Measurements from ENCODE around the gene TMEM233. TPM values are rescaled to one million over a fixed set of nuclear protein-coding genes. Genes with fewer than 3 reads are reported as not detected.
"Not testable (repeated sequence)": the region's sequence is repeated elsewhere in the genome, so short reads cannot be mapped to it uniquely, and the experiment has no call there.

TMEM233 gene
- total RNA-seq, 2 experiments from 2014 or later: not detected

DNA sequence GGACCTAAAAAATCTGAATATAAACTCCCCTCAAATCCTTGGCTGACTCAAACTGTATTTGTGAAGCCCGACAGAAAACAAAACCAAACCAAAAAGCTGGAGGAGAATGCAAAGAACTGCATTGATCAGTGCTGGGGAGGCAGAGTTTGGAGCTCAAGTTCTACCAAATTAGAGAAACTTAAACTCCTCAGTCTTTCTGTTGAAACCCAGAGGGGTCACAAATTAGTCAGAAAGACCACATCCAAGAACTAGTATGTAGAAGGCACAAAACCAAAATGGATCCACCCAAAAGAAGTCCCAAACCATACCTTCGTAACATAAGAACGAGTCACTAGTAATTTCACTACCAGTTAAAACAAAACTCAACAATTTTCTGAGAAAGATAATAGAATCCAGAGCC is 59.1 kb downstream of the TMEM233 start:
- no peak overlapping the region for H3K4me3 Mint-ChIP-seq
- peaks cover 12% of the 10 kb centered on the region for H3K9me3 Mint-ChIP-seq
- peaks cover 8% of the 10 kb centered on the region for H3K36me3 Mint-ChIP-seq (ENCODE audit: low read depth)
- no peak overlapping the region for H3K27ac Mint-ChIP-seq
- H3K4me1 Mint-ChIP-seq: no peaks in the 10 kb centered on the region
- peaks cover 7% of the 10 kb centered on the region for H3K27me3 Mint-ChIP-seq
- POLR2A ChIA-PET: interaction anchor here (1.2 kb wide), 1 partner anchor 9 kb away, joined by 3 read pairs; no protein-coding TSS in a partner anchor
- no peak for DNase-seq
- CTCF ChIA-PET: interaction anchor here (0.6 to 3.8 kb wide), 5 partner anchors 10 to 208 kb away, joined by 3 to 14 read pairs (median 5); partner anchors contain the start of gene PRKAB1

DNA sequence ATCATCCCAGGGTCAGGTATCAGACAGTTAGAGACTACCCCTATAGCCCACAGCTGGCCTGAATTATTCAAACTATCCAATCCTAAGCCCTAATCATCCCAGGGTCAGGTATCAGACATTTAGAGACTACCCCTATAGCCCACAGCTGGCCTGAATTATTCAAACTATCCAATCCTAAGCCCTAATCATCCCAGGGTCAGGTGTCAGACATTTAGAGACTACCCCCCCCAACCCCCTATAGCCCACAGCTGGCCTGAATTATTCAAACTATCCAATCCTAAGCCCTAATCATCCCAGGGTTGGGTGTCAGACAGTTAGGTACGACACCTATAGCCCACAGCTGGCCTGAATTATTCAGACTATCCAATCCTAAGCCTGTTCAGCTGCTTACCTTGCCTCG is 63.4 kb downstream of the TMEM233 start:
- H3K27ac Mint-ChIP-seq; H3K4me3 Mint-ChIP-seq; CTCF ChIA-PET; DNase-seq; H3K36me3 Mint-ChIP-seq (ENCODE audit: low read depth): not testable (repeated sequence)
- Mint-ChIP-seq H3K4me1 (peaks cover 10% of the 10 kb centered on the region), H3K9me3 (peaks cover 11% of the 10 kb centered on the region), H3K27me3 (peaks cover 14% of the 10 kb centered on the region)
- POLR2A ChIA-PET: interaction anchor here (2.5 kb wide), 1 partner anchor 11 kb away, joined by 9 read pairs; the partner anchor contains the start of gene PRKAB1

DNA sequence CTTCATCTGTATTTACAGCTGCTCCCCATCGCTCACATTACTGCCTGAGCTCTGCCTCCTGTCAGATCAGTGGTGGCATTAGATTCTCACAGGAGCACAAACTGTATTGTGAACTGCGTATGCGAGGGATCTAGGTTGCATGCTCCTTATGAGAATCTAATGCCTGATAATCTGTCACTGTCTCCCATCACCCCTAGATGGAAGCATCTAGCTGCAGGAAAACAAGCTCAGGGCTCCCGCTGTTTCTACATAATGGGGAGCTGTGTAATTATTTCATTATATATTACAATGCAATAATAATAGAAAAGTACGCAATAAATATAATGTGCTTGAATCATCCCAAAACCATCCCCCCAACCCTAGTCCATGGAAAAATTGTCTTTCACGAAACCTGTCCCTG is 64.6 kb downstream of the TMEM233 start:
- CTCF ChIA-PET: interaction anchor here (1.1 to 2.6 kb wide), 4 partner anchors 10 to 18 kb away, joined by 3 to 19 read pairs (median 4); partner anchors contain the start of gene PRKAB1

DNA sequence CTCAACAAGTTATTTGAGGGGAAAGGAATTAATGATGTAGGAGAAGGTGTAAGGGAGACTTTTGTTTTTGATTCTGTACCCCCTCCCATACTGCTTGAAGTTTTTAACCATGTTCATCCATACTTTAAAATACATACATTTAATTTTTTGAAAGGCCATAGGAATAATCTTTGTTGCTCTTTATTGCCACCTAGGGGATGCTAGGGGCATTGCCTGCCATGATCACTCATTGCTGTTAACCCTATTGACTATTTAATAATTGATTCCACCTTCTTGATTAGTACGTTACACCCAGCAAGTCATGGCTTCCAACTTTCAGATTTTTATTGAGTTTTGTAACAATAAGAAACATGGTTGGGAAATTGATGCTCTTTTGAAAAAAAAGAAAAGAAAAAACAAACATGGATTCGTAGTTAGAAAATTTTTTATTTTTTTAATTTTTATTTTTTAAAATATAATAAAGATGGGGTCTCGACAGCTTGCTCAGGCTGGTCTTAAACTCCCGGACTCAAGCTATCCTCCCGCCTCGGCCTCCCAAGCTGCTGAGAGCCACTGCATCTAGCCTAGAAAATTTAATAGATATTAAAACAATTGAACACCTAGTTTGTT is 65.8 kb downstream of the TMEM233 start:
- Mint-ChIP-seq H3K9me3 (no peaks in the 10 kb centered on the region), H3K27me3 (peaks cover 16% of the 10 kb centered on the region), H3K4me3 (no peak overlapping the region), H3K27ac (no peak overlapping the region), H3K4me1 (peaks cover 10% of the 10 kb centered on the region), H3K36me3 (ENCODE audit: low read depth) (no peaks in the 10 kb centered on the region)
- CTCF ChIA-PET: interaction anchor here (0.9 to 2.6 kb wide), 5 partner anchors 9 to 22 kb away, joined by 3 to 19 read pairs (median 4); partner anchors contain the start of gene PRKAB1
- POLR2A ChIA-PET: interaction anchor here (2.5 kb wide), 1 partner anchor 9 kb away, joined by 9 read pairs; the partner anchor contains the start of gene PRKAB1
- DNase-seq: peak; percentile 53

More for the DNA sequence above, 64.6 kb downstream of the TMEM233 start:
- H3K4me3 Mint-ChIP-seq; H3K9me3 Mint-ChIP-seq; H3K27ac Mint-ChIP-seq; DNase-seq; H3K36me3 Mint-ChIP-seq (ENCODE audit: low read depth): not testable (repeated sequence)
- H3K4me1 Mint-ChIP-seq: peaks cover 10% of the 10 kb centered on the region
- POLR2A ChIA-PET: interaction anchor here (2.5 kb wide), 1 partner anchor 10 kb away, joined by 9 read pairs; the partner anchor contains the start of gene PRKAB1
- peaks cover 16% of the 10 kb centered on the region for H3K27me3 Mint-ChIP-seq

DNA sequence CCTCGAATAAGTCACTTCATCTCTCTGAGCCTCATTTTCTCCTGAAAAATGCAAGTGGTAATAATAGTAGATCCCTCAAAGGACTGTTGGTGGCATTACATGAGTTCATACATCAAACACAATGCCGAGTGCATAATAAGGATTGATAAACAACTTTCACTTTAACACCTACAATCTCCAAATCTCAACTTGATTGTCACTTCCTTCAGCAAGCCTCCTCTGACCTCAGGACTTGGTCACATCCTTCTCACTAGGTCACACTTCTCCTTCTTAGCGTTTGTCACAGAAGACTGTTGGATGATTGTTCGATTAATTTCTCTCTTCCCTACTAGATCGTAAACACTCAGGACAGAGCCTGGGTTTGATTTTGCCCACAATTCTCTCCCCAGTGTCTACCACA is 66.5 kb downstream of the TMEM233 start:
- Mint-ChIP-seq H3K4me3 (no peak overlapping the region), H3K27ac (peak overlapping the region; percentile 12), H3K4me1 (peaks cover 10% of the 10 kb centered on the region), H3K9me3 (no peaks in the 10 kb centered on the region), H3K27me3 (peaks cover 16% of the 10 kb centered on the region), H3K36me3 (ENCODE audit: low read depth) (no peaks in the 10 kb centered on the region)
- CTCF ChIA-PET: interaction anchor here (2.6 kb wide), 1 partner anchor 8 kb away, joined by 19 read pairs; the partner anchor contains the start of gene PRKAB1
- DNase-seq: peak; percentile 29
- POLR2A ChIA-PET: no interaction called here

DNA sequence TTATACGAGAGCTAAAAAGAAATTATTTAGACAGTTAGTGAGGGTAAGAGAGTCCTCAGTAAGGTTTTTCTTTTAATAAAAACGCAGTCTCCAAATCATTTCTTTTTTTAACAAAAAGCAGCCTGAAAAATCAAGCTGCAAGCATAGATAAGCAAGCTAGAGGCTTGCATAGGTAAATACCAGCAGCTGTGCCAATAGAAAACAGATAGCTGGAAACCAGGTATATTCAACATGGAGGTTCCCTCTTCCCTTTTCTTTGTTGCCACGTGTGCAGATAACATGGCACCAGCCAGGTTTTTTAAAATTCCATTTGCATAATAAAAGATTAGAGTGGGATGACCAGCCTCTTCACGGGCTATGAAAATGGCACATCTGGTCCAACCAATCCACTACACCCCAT is 68.3 kb downstream of the TMEM233 start:
- ChIA-PET POLR2A (interaction anchor here (0.9 kb wide), 1 partner anchor 9 kb away, joined by 3 read pairs; no protein-coding TSS in a partner anchor), CTCF (interaction anchor here (1.0 to 2.3 kb wide), 3 partner anchors 11 to 14 kb away, joined by 3 to 7 read pairs (median 3); no protein-coding TSS in a partner anchor)
- Mint-ChIP-seq H3K27me3 (peaks cover 16% of the 10 kb centered on the region), H3K36me3 (ENCODE audit: low read depth) (no peaks in the 10 kb centered on the region), H3K9me3 (no peaks in the 10 kb centered on the region), H3K4me3 (no peak overlapping the region), H3K27ac (no peak overlapping the region), H3K4me1 (peaks cover 20% of the 10 kb centered on the region)
- no peak for DNase-seq

DNA sequence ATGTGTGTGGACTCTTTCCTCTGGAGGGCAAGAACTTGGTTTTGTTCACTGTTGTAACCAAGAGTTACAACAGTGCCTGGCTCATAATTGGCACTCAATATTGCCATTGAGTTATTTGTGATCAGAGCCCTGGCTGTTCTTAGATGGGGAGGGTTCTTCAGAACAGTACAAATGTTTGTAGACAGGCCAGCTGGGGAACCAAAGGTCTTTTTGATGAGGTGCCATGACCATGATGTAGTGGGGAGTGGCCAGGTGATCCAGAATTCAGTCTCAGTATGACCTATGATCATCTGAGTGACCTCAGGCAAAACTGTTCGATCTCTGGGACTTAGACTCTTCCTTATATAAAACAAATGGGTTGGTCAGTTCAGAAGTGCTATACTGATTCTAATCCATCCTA is 71.1 kb downstream of the TMEM233 start:
- Mint-ChIP-seq H3K4me3 (no peak overlapping the region), H3K4me1 (peaks cover 34% of the 10 kb centered on the region), H3K9me3 (no peaks in the 10 kb centered on the region), H3K27ac (no peak overlapping the region), H3K36me3 (ENCODE audit: low read depth) (peaks cover 8% of the 10 kb centered on the region), H3K27me3 (peaks cover 16% of the 10 kb centered on the region)
- ChIA-PET CTCF (no interaction called here), POLR2A (no interaction called here)
- no peak for DNase-seq

DNA sequence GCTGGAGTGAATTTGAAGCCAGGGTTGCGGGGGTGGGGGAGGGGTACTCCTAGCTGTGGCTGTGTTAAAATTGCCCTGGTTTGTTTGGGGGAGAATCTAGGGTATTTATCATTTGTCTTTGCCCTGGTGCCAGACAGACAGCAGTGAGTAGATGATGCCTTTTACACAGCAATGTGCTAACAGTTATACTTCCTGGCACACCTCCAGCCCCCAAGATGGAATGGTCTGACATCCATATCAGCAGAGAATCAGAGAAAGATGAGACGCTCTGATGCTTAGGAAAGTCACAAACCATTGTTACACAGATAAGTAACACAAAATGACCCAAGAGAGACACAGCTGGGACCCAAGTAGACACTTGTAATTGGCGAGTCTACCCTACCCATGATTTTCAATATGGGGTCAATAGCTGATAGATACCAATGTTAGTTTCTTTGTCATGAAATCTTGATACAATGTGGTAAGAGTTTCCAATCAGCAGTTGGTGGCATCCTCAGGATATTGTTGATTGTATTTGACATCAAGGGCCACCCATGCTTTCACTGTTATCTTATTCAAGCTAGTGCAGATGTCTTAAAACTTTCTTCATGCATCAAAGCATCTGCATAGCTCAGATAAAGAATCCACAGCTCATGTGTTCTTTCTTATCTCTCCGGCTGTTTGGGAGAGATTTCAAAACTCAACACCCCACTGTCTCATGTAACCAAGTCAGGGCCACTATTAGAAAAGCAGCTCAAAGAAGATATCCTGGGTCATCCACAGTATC is 71.8 kb downstream of the TMEM233 start:
- CTCF ChIA-PET: interaction anchor here (0.9 to 1.6 kb wide), 2 partner anchors 11 to 14 kb away, joined by 3 to 5 read pairs; no protein-coding TSS in a partner anchor

DNA sequence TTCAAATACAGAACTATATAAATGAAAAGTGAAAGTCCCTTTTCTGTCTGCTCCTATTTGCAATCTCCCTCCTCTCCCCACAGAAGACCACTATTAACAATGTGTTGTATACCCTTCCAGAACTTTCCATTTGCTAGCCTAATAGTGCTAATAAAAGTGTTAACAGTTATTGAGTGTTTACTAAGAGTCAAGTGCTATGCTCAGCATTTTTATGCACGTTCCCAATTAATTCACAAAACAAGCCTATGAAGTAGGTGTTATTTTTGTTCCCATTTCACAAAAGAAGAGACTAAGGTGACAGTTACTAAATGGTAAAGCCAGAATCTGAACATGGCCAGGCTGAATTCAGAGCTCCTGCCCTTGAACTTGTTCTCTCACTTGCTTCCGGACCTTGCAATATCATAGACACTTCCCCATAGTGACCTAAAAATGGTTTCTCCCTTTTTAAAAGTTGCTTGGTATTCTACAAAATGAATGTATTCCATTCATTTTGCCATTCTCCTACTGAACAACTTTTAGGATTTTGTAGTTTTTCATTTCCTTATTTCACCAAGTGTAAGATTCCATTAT is 72.7 kb downstream of the TMEM233 start:
- DNase-seq: no peak
- no peak overlapping the region for H3K4me3 Mint-ChIP-seq
- peak overlapping the region; percentile 9 for H3K27ac Mint-ChIP-seq
- H3K36me3 Mint-ChIP-seq (ENCODE audit: low read depth): peaks cover 24% of the 10 kb centered on the region
- ChIA-PET POLR2A (interaction anchor here (0.8 to 1.3 kb wide), 3 partner anchors 12 to 625 kb away, joined by 3 read pairs; partner anchors contain the start of gene RNU4-2), CTCF (interaction anchor here (0.9 to 1.6 kb wide), 2 partner anchors 10 to 14 kb away, joined by 3 to 5 read pairs; no protein-coding TSS in a partner anchor)
- H3K9me3 Mint-ChIP-seq: no peaks in the 10 kb centered on the region
- H3K4me1 Mint-ChIP-seq: peaks cover 42% of the 10 kb centered on the region
- H3K27me3 Mint-ChIP-seq: peaks cover 10% of the 10 kb centered on the region

More for the DNA sequence above, 71.8 kb downstream of the TMEM233 start:
- peaks cover 12% of the 10 kb centered on the region for H3K27me3 Mint-ChIP-seq
- H3K36me3 Mint-ChIP-seq (ENCODE audit: low read depth): peaks cover 15% of the 10 kb centered on the region
- H3K4me3 Mint-ChIP-seq: no peak overlapping the region
- POLR2A ChIA-PET: interaction anchor here (0.8 to 1.3 kb wide), 3 partner anchors 11 to 626 kb away, joined by 3 read pairs; partner anchors contain the start of gene RNU4-2
- DNase-seq: no peak
- H3K4me1 Mint-ChIP-seq: peaks cover 34% of the 10 kb centered on the region
- H3K27ac Mint-ChIP-seq: no peak overlapping the region
- H3K9me3 Mint-ChIP-seq: no peaks in the 10 kb centered on the region

DNA sequence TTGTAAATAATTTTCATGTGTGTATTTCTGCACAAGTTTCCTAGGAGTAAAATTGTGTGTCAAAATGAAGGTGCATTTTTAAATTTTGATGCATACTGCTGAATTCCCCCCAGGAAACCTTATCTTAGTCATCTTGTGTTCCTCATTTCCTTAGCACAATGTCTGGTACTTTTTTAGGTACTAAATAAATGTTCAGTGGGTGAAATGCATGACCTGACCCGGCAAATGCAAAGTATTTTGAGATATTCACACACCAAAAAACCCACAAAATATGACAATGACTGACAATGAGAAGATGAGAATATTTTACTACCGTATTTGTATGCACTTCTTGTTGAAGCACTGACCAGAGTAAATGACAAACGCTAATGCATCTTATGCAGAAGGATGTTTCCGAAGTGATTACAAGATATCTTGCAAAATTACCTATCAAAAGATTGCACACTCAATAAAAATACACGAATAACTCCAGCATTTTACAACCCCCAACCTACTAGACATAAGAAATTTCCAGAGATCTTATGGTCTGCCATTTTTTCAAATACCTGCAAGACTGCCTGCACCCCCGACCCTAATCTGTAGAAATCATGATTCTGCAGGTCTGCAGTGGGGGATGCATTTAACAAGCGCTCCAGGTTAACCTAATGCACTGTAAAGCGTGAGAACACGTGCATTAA is 73.5 kb downstream of the TMEM233 start:
- H3K27ac Mint-ChIP-seq: peak overlapping the region; percentile 51
- ChIA-PET POLR2A (interaction anchor here (1.2 to 3.5 kb wide), 4 partner anchors 9 to 321 kb away, joined by 3 to 26 read pairs (median 10); partner anchors contain the start of gene BICDL1), CTCF (interaction anchor here (0.6 to 2.3 kb wide), 13 partner anchors 8 to 341 kb away, joined by 3 to 28 read pairs (median 3); no protein-coding TSS in a partner anchor)

DNA sequence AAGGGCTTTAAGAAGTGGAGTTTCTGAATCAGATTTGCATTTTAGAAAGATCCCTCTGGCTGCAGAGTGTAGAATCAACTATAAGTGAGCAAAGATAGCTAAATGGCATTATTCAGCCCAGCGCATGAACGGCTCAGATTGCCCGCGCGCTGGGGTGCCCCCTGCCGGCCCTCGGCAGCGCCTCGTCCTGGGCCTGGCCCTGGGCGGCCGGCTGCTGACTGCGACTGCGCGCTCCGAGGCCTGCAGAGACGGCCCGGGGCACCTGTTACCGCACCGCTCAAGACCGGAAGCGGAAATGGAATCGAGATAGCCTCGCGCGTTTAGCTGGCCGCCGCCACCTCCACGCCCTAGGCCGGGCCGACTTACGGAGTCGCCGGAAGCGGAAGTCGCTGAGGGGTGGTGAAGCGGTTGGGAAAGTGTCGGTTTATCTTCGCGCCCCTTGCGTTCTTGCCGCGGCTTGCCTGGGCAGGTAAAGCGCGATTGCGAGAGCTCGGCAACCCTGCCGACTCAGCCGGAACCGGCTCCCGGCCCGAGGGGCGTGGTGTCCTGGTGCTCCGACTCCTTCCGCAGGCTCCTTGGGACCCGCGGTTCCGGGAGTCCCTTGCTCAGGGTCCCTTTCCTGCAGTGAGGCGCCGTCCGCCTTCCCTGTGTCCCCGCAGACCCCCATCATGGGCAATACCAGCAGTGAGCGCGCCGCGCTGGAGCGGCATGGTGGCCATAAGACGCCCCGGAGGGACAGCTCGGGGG is 74.2 kb downstream of the TMEM233 start, which contains the start of gene PRKAB1:
Gene PRKAB1 (plus strand): TSS at position 557 of the 747 bp plus-strand sequence. CDS start 112 bp downstream, at position 669.
- DNase-seq: peak; percentile 98
- no peaks in the 10 kb centered on the region for H3K27me3 Mint-ChIP-seq
- POLR2A ChIA-PET: interaction anchor here (0.7 to 3.5 kb wide), 9 partner anchors 10 to 1292 kb away, joined by 3 to 26 read pairs (median 3); partner anchors contain the start of genes BICDL1 and RPLP0
- peaks cover 56% of the 10 kb centered on the region for H3K4me1 Mint-ChIP-seq
- peak within 1 kb of the TSS; percentile 91 for H3K4me3 Mint-ChIP-seq
- CTCF ChIA-PET: interaction anchor here (0.6 to 2.3 kb wide), 15 partner anchors 9 to 340 kb away, joined by 3 to 28 read pairs (median 3); no protein-coding TSS in a partner anchor
- no peaks in the 10 kb centered on the region for H3K9me3 Mint-ChIP-seq
- peaks cover 39% of the 10 kb centered on the region for H3K36me3 Mint-ChIP-seq (ENCODE audit: low read depth)
- H3K27ac Mint-ChIP-seq: peak within 1 kb of the TSS; percentile 93

More for the DNA sequence above, 73.5 kb downstream of the TMEM233 start:
- no peak for DNase-seq
- peaks cover 49% of the 10 kb centered on the region for H3K4me1 Mint-ChIP-seq
- no peaks in the 10 kb centered on the region for H3K9me3 Mint-ChIP-seq
- peaks cover 5% of the 10 kb centered on the region for H3K27me3 Mint-ChIP-seq
- peaks cover 32% of the 10 kb centered on the region for H3K36me3 Mint-ChIP-seq (ENCODE audit: low read depth)
- peak overlapping the region; percentile 91 for H3K4me3 Mint-ChIP-seq
